Measurements from ENCODE around the gene APOL1. TPM values are rescaled to one million over a fixed set of nuclear protein-coding genes. Genes with fewer than 3 reads are reported as not detected.

The APOL1 gene
- total RNA-seq, 1 donor from 2014 or later, result 1.7 TPM

DNA sequence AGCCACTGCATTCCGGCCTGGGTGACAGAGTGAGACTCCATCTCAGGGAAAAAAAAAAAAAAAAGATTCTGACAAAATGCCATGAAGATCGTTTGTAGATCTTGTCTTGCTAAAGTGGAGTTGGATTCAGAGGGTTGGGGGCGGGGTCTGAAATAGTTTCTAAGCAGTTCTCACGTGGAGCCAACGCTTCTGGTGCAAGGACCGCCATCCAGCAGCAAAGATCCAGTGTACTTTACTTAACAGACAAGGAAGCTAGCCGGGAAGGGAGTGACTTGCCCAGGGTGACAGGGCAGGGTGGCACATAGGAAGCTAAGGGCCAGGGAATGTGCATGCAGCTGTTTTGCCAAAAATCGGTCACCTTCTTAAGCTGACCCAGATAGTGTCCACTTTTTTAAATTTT lies 27.4 kb downstream of the APOL1 start:
- Mint-ChIP-seq H3K36me3 (peaks cover 27% of the 10 kb centered on the region), H3K27ac (no peak overlapping the region), H3K27me3 (ENCODE audit: low read depth) (no peaks in the 10 kb centered on the region), H3K9me3 (no peaks in the 10 kb centered on the region), H3K4me3 (no peak overlapping the region), H3K4me1 (no peaks in the 10 kb centered on the region)
- DNase-seq (ENCODE audit: low spot score in 2 of 2, unreplicated experiment in 2 of 2), result no peak
- TF ChIP-seq, protein P1, sequence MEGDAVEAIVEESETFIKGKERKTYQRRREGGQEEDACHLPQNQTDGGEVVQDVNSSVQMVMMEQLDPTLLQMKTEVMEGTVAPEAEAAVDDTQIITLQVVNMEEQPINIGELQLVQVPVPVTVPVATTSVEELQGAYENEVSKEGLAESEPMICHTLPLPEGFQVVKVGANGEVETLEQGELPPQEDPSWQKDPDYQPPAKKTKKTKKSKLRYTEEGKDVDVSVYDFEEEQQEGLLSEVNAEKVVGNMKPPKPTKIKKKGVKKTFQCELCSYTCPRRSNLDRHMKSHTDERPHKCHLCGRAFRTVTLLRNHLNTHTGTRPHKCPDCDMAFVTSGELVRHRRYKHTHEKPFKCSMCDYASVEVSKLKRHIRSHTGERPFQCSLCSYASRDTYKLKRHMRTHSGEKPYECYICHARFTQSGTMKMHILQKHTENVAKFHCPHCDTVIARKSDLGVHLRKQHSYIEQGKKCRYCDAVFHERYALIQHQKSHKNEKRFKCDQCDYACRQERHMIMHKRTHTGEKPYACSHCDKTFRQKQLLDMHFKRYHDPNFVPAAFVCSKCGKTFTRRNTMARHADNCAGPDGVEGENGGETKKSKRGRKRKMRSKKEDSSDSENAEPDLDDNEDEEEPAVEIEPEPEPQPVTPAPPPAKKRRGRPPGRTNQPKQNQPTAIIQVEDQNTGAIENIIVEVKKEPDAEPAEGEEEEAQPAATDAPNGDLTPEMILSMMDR (IDR thresholded peaks at IDR 0.05; ENCODE audit: unreplicated experiment), result no peak

DNA sequence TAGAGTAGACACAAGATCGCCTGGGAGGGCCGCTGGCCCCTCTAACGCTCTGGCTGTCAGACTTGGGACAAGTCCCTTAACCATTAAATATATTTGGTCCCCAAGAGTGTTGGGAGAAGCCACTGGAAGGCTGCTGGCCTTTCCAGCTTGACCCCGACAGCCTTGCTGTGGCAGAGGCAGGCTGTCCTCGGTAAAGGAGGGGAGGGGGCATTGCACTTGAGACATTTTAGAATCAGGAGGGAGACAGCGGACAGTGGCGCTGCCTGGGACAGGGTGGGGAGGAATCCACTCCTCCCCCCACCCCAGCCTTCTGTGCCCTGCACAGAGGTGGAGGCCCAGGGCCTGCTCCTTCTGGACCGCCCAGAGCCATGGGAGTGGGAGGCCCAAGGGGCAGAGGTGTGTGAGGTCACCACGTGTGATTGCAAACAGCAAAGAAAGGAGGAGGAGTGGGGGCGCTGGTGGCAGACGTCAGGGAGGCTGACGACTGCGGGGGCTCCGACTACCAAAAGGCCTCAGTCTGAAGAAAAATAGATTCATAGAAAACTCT lies 28.9 kb downstream of the APOL1 start:
- Mint-ChIP-seq H3K36me3 (peaks cover 33% of the 10 kb centered on the region), H3K4me3 (no peak overlapping the region), H3K27me3 (ENCODE audit: low read depth) (no peaks in the 10 kb centered on the region), H3K9me3 (no peaks in the 10 kb centered on the region), H3K27ac (no peak overlapping the region), H3K4me1 (no peaks in the 10 kb centered on the region)
- TF ChIP-seq, protein P1 (IDR thresholded peaks at IDR 0.05; ENCODE audit: unreplicated experiment), result no peak
- DNase-seq (ENCODE audit: low spot score in 2 of 2, unreplicated experiment in 2 of 2), result no peak

DNA sequence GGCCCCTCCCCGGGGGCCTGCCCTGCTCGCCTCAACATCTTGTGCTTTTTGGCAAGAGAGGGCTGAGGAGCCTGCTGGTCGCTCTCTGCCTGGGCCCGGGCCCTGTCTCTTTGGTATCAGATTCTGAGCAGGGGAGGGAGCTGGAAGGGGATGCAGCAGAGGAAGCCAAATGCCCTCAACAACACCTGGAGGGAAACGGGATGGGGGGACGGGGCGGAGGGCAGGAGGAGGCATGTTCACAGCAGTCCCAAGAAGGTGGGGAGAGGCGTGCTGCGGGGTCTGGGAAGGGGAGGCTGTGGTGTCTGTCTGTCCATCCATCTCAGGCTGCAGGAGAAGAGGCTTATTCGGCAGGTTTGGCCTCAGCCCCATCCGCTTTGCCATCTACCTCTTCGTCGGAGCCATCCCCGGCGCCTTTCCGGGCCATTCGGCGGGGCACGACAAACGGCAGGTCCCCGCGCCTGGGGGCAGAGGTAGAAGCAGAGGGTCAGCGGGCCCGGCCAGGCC lies 29.4 kb downstream of the APOL1 start:
- H3K27ac Mint-ChIP-seq, result no peak overlapping the region
- H3K9me3 Mint-ChIP-seq, result no peaks in the 10 kb centered on the region
- H3K4me1 Mint-ChIP-seq, result no peaks in the 10 kb centered on the region
- no peak overlapping the region for H3K4me3 Mint-ChIP-seq
- TF ChIP-seq, protein P1 (IDR thresholded peaks at IDR 0.05; ENCODE audit: unreplicated experiment), result no peak
- no peak for DNase-seq (ENCODE audit: low spot score in 2 of 2, unreplicated experiment in 2 of 2)
- no peaks in the 10 kb centered on the region for H3K27me3 Mint-ChIP-seq (ENCODE audit: low read depth)
- H3K36me3 Mint-ChIP-seq, result peaks cover 37% of the 10 kb centered on the region

DNA sequence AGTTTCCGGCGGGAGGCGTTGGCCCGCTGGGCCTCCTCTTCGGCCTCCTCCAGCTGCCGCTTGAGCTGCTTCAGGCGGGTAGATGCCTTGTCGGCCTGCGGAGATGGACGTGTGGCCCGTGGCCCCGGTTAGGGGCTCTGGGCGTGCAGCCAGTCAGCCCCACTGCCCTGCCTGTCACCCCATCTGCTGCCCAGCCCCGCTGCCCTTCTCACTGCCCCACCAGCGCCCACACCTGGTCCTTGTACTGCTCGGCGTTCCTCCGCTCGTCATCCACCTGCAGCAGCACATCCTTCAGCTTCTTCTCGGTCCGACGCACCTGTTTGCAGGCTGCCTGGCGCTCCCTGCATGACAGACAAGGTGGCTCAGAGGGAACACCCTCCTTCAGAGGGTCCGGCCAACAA lies 31.2 kb downstream of the APOL1 start:
- TF ChIP-seq, protein P1 (IDR thresholded peaks at IDR 0.05; ENCODE audit: unreplicated experiment), result no peak
- Mint-ChIP-seq H3K27me3 (ENCODE audit: low read depth) (no peaks in the 10 kb centered on the region), H3K4me1 (no peaks in the 10 kb centered on the region), H3K27ac (no peak overlapping the region), H3K9me3 (no peaks in the 10 kb centered on the region), H3K4me3 (no peak overlapping the region), H3K36me3 (peaks cover 45% of the 10 kb centered on the region)
- no peak for DNase-seq (ENCODE audit: low spot score in 2 of 2, unreplicated experiment in 2 of 2)

DNA sequence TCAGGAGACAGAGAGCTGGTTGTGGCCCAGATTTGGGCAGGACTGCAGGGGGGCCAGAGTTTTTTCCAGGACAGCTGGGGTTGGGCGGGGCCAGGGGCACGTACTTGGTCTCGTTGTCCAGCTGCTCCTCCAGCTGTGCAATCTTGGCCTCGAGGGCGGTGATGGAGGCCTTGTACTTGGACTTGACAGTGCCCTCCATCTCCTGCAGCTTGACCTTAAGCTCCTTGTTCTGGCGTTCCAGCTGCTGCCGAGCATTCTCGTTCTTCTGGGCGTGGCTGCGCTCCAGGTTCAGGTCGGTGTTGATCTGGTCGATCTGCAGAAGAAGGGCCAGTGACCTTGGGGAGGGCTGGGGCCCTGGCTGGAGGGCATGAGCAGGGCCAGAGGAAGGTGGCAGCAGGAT lies 32.1 kb downstream of the APOL1 start:
- H3K36me3 Mint-ChIP-seq, result peaks cover 48% of the 10 kb centered on the region
- no peak overlapping the region for H3K27ac Mint-ChIP-seq
- no peaks in the 10 kb centered on the region for H3K4me1 Mint-ChIP-seq
- DNase-seq (ENCODE audit: low spot score in 2 of 2, unreplicated experiment in 2 of 2), result no peak
- TF ChIP-seq, protein P1 (IDR thresholded peaks at IDR 0.05; ENCODE audit: unreplicated experiment), result no peak
- no peaks in the 10 kb centered on the region for H3K27me3 Mint-ChIP-seq (ENCODE audit: low read depth)
- H3K4me3 Mint-ChIP-seq, result no peak overlapping the region
- no peaks in the 10 kb centered on the region for H3K9me3 Mint-ChIP-seq

DNA sequence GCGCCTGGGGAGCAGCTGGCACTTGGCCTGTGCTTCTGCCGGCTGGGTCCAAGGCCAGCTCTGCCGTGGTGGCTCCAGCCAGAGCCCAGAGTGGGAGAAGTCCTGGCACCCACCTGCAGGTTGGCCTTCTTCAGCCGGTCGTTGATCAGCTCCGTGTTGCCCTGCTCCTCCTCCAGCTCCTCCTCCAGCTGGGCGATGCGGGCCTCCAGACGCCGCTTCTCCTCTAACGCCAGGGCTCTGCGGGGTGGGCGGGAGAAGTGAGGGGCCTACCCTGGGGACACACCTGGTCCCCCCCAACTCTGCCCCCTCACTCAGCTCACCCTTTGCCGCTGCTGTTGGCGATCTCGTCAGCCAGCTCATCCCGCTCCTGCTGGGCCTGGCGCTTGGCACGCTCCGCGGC lies 32.6 kb downstream of the APOL1 start:
- H3K36me3 Mint-ChIP-seq, result peaks cover 46% of the 10 kb centered on the region
- H3K27ac Mint-ChIP-seq, result no peak overlapping the region

More for the DNA sequence above, 32.6 kb downstream of the APOL1 start:
- Mint-ChIP-seq H3K4me3 (no peak overlapping the region), H3K27me3 (ENCODE audit: low read depth) (no peaks in the 10 kb centered on the region), H3K9me3 (no peaks in the 10 kb centered on the region), H3K4me1 (no peaks in the 10 kb centered on the region)
- DNase-seq (ENCODE audit: low spot score in 2 of 2, unreplicated experiment in 2 of 2), result no peak
- TF ChIP-seq, protein P1 (IDR thresholded peaks at IDR 0.05; ENCODE audit: unreplicated experiment), result no peak
